PFSK-1 (cell line): ENCODE data around the gene CROCC2.

Experiments used
- FOXP2 ChIP-seq: optimal IDR thresholded peaks from 2 replicates; pipeline ENCODE3; 2011; ENCODE audit warnings: borderline replicate concordance, control low read depth, inconsistent platforms; ENCODE audit not compliant: insufficient read depth; ENCODE audit errors: extremely low read length, extremely low read depth
- POLR2AphosphoS5 ChIP-seq: IDR thresholded peaks from 2 replicates; pipeline ENCODE4 v1.6.1; 2012; ENCODE audit warnings: low read depth, mild to moderate bottlenecking, control low read depth, low read length, moderate library complexity
- SIN3A ChIP-seq: IDR thresholded peaks from 2 replicates; pipeline ENCODE4 v1.6.1; 2012; ENCODE audit warnings: mild to moderate bottlenecking, low read length, moderate library complexity, borderline replicate concordance; ENCODE audit not compliant: insufficient read depth
- TAF1 ChIP-seq: IDR thresholded peaks from 2 replicates; pipeline ENCODE4 v1.6.1; 2012; ENCODE audit warnings: low read length, control low read depth, borderline replicate concordance; ENCODE audit not compliant: insufficient read depth
- TF ChIP-seq, protein P1 (sequence below), 2 experiments: IDR thresholded peaks; 2 replicates each; pipeline versions ENCODE4 v1.6.1 to v1.8.0; 2011 to 2012; ENCODE audit warnings: low read depth in 2 of 2, low read length in 2 of 2, control low read depth in 1 of 2, inconsistent platforms in 1 of 2, mild to moderate bottlenecking in 1 of 2, moderate library complexity in 1 of 2; ENCODE audit not compliant: insufficient read depth in 1 of 2

The CROCC2 gene

DNA sequence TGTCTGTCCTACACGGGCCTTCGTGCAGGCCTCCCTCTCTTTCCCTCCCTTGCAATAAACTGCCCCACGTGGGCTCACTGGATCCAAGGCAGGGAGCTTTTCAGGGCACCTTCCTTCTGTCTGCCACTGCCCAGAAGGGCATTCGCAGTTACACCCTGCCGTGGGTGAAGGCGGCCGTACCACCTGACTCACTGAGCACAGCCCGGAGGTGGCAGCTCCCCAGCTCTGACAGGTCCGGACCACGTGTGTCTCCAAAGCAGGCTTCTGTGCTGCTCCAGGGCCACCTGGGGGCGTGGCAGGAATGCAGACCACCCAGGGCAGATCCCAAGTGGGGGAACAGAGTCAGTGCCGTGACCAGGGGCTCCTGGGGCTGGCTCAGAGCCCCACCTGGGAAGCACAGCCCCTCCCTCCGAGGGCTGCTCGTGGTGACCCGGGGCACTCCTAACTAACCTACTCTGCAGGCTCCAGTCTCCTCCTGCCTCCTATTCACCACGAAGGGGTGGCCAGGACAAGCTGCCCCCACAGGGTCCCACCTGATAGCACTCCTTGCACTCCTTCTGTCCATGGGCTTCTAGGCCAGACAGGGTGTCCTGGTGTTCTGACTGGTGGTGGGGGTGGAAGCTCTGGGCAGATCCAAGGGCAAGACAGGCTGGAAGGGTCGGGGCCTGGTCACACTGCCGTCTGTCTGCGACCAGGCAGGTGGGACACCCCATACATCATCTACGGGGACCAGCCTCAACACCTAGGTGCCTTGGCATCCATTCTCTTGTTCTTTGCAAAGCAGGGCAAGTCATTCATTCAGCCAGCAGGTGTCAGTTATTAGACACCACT, 102.0 kb downstream of the CROCC2 start:
- TF ChIP-seq TAF1, result no peak
- TF ChIP-seq, protein P1, sequence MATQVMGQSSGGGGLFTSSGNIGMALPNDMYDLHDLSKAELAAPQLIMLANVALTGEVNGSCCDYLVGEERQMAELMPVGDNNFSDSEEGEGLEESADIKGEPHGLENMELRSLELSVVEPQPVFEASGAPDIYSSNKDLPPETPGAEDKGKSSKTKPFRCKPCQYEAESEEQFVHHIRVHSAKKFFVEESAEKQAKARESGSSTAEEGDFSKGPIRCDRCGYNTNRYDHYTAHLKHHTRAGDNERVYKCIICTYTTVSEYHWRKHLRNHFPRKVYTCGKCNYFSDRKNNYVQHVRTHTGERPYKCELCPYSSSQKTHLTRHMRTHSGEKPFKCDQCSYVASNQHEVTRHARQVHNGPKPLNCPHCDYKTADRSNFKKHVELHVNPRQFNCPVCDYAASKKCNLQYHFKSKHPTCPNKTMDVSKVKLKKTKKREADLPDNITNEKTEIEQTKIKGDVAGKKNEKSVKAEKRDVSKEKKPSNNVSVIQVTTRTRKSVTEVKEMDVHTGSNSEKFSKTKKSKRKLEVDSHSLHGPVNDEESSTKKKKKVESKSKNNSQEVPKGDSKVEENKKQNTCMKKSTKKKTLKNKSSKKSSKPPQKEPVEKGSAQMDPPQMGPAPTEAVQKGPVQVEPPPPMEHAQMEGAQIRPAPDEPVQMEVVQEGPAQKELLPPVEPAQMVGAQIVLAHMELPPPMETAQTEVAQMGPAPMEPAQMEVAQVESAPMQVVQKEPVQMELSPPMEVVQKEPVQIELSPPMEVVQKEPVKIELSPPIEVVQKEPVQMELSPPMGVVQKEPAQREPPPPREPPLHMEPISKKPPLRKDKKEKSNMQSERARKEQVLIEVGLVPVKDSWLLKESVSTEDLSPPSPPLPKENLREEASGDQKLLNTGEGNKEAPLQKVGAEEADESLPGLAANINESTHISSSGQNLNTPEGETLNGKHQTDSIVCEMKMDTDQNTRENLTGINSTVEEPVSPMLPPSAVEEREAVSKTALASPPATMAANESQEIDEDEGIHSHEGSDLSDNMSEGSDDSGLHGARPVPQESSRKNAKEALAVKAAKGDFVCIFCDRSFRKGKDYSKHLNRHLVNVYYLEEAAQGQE (IDR thresholded peaks at IDR 0.05; ENCODE audit: insufficient read depth in 1 of 2, low read depth in 2 of 2, low read length in 2 of 2), result no peak
- no peak for TF ChIP-seq SIN3A

- TF ChIP-seq SIN3A (no peak), FOXP2 (no peak), TAF1 (no peak), POLR2AphosphoS5 (no peak)
- TF ChIP-seq, protein P1 (IDR thresholded peaks at IDR 0.05; ENCODE audit: insufficient read depth in 1 of 2, low read depth in 2 of 2, low read length in 2 of 2), result no peak
Observed at GRCh38 chr2:241008711-241009121, 102.6 kb downstream of the CROCC2 start.

DNA sequence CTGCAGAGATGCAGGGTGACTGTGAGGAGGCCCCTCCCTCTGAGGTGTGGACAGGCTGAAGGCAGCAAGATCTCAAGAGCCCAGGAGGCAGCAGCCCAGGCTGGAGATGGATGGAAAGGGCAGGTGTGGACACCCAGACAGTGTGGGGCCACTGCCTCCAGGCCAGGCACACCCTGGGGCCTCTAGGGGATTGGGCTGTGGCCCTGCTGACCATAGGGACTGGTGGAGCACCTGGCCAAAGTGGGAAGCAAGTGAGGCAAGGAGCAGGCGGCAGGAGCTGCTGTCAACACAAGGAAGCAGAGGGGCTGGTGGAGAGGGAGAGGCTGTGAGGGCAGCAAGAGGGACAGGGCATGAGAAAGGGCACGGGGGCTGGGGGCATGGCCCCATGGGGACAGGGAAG, 103.1 kb downstream of the CROCC2 start:
- TF ChIP-seq, protein P1 (IDR thresholded peaks at IDR 0.05; ENCODE audit: insufficient read depth in 1 of 2, low read depth in 2 of 2, low read length in 2 of 2), result no peak
- TF ChIP-seq FOXP2, result no peak

DNA sequence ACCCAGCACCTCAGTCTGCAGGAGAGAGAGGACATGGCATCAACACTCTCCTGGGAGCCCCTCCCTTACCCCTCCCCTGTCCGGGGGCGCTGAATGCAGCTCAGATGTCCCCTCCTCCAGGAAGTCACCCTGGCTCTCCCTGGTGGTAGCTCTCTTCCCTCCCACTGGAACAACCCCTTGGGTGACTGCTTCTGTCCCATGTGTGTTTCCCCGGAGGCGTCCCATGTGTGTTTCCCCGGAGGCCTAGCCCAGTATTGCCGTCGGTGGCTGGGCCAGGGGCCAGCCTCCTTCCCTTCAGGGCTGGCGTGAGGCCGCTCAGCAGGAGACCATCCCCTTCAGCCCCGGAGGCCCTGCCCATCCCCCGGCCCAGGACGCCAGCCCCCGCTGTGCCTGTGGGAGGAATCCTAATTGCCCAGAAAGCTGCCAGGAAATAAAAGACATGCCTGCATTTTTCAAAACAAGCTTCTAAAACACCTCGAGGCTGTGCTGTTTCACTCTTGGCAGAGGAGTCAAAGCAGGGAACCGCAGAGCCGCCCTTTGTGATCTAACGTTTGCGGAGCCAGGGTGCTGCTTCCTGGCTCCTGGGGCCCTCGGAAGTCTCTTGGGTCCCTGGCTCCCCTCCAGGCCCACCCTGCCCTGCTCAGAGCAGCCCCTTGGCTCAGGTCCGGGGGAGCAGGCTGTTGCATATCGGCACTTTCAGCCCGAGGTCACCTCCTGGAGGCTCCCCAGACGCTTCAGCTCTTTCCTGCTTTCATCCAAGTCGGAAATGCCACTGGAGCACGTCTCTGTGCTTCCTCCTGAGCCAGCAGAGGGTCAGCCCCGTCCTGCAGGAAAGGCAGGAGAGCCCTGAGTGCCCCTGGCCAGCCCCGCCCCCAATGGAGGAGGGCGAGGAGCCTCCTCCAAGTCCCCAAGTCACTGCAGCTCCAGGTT, 103.7 kb downstream of the CROCC2 start:
- TF ChIP-seq, protein P1 (IDR thresholded peaks at IDR 0.05; ENCODE audit: insufficient read depth in 1 of 2, low read depth in 2 of 2, low read length in 2 of 2), result 0 out of 4 replicates have a peak, but pooled peaks of 1 of the 2 experiments have one; percentile 28
- TF ChIP-seq TAF1, result no peak
